HEK293T (cell line): ENCODE results near the gene CCRL2.

Source experiments
- CTCF ChIA-PET: fragments of 350-600 bp; formaldehyde crosslinking; extraction: SDS; loops from one replicate; lab custom pipeline; 2021; ENCODE audit warnings: antibody characterized with exemption, inconsistent platforms; lab: Yijun Ruan, JAX
- POLR2A ChIA-PET: fragments of 350-600 bp; formaldehyde crosslinking; extraction: SDS; loops from one replicate; lab custom pipeline; 2020; ENCODE audit warnings: antibody characterized with exemption, inconsistent platforms; lab: Yijun Ruan, JAX
- DNase-seq: peaks from one replicate; pipeline ENCODE4 v3.0.0; 2012; ENCODE audit warnings: mixed read lengths; ENCODE audit errors: extremely low spot score
- ARNT ChIP-seq: fragments of 450-650 bp; IDR thresholded peaks from 2 replicates; pipeline ENCODE4 v1.6.1; 2017; ENCODE audit warnings: mild to moderate bottlenecking
- BHLHE40 ChIP-seq: fragments of 450-650 bp; IDR thresholded peaks from 2 replicates; pipeline ENCODE4 v1.6.1; 2016; ENCODE audit warnings: mild to moderate bottlenecking, moderate library complexity, borderline replicate concordance
- CTBP1 ChIP-seq: fragments of 450-650 bp; IDR thresholded peaks from 2 replicates; pipeline ENCODE4 v1.6.1; 2016; ENCODE audit warnings: borderline replicate concordance
- ELF4 ChIP-seq: fragments of 450-650 bp; IDR thresholded peaks from 2 replicates; pipeline ENCODE4 v1.6.1; 2017; ENCODE audit warnings: antibody characterized with exemption
- FOXA1 ChIP-seq: fragments of 450-650 bp; IDR thresholded peaks from 2 replicates; pipeline ENCODE4 v1.6.1; 2016; ENCODE audit warnings: mild to moderate bottlenecking
- FOXK2 ChIP-seq: fragments of 450-650 bp; IDR thresholded peaks from 2 replicates; pipeline ENCODE4 v1.6.1; 2016; ENCODE audit warnings: mild to moderate bottlenecking
- FOXM1 ChIP-seq: fragments of 450-650 bp; IDR thresholded peaks from 2 replicates; pipeline ENCODE4 v1.6.1; 2017; ENCODE audit warnings: mild to moderate bottlenecking, borderline replicate concordance
- HDGF ChIP-seq: fragments of 450-650 bp; IDR thresholded peaks from 2 replicates; pipeline ENCODE4 v1.6.1; 2017; ENCODE audit warnings: antibody characterized with exemption, borderline replicate concordance
- L3MBTL2 ChIP-seq: fragments of 450-650 bp; conservative IDR thresholded peaks from 2 replicates; pipeline ENCODE4 v1.6.1; 2016; ENCODE audit warnings: mild to moderate bottlenecking
- LEF1 ChIP-seq: fragments of 450-650 bp; IDR thresholded peaks from 2 replicates; pipeline ENCODE4 v1.6.1; 2017; ENCODE audit warnings: mild to moderate bottlenecking, borderline replicate concordance
- NFRKB ChIP-seq: fragments of 450-650 bp; IDR thresholded peaks from 2 replicates; pipeline ENCODE4 v1.6.1; 2016; ENCODE audit warnings: mild to moderate bottlenecking, moderate library complexity
- SP1 ChIP-seq: fragments of 450-650 bp; IDR thresholded peaks from 2 replicates; pipeline ENCODE4 v1.6.1; 2017
- SUZ12 ChIP-seq: fragments of 450-650 bp; IDR thresholded peaks from 2 replicates; pipeline ENCODE4 v1.6.1; 2016; ENCODE audit warnings: mild to moderate bottlenecking
- TARDBP ChIP-seq: fragments of 450-650 bp; IDR thresholded peaks from 2 replicates; pipeline ENCODE4 v1.6.1; 2016
- ZNF384 ChIP-seq: fragments of 450-650 bp; IDR thresholded peaks from 2 replicates; pipeline ENCODE4 v1.6.1; 2016
- TF ChIP-seq, protein P1 (sequence below): fragments of 450-650 bp; IDR thresholded peaks from 2 replicates; pipeline ENCODE4 v1.6.1; 2016

CCRL2 gene

DNA sequence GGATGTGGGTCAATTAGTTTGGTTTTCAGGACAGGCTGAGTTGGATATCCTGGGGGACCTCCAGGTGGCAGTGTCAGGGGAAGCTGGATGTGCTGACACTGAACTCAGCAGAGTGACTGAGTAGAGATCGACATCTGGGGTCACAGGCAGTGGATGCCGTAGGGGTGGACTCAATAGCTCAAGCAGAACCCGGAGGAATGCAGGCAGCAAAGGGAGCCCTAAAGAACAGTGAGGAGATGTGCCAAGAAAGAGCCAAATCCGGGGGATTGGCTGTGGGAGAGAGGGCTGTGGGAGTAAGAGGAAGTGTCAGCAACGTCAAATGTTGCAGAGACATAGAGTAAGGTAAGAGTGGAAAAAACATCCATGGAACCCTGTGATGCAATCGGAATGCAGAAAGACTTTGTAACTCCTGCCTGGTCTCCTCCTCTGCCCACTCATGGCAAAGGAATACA is 11.8 kb upstream of the CCRL2 start:
- no peak for DNase-seq

GRCh38 chr3:46395766-46396530 is 11.1 kb upstream of the CCRL2 start:
- DNase-seq: no peak
- POLR2A ChIA-PET: no interaction called here
- CTCF ChIA-PET: interaction anchor here (0.7 kb wide), 1 partner anchor 42 kb away, joined by 3 read pairs; no protein-coding TSS in a partner anchor
- no peak for TF ChIP-seq ARNT
- TF ChIP-seq LEF1: no peak
- no peak for TF ChIP-seq BHLHE40
- TF ChIP-seq CTBP1: no peak
- TF ChIP-seq SP1: no peak
- TF ChIP-seq NFRKB: no peak
- TF ChIP-seq L3MBTL2: no peak
- no peak for TF ChIP-seq TARDBP
- TF ChIP-seq FOXK2: no peak
- TF ChIP-seq SUZ12: no peak
- no peak for TF ChIP-seq ELF4

More for the DNA sequence above, 11.8 kb upstream of the CCRL2 start:
- TF ChIP-seq ELF4 (no peak), FOXA1 (no peak), BHLHE40 (no peak), FOXK2 (no peak), FOXM1 (no peak), L3MBTL2 (no peak), HDGF (no peak), ARNT (no peak), TARDBP (no peak), NFRKB (no peak), SUZ12 (no peak), LEF1 (no peak)
- CTCF ChIA-PET: interaction anchor here (0.7 kb wide), 1 partner anchor 43 kb away, joined by 3 read pairs; no protein-coding TSS in a partner anchor
- POLR2A ChIA-PET: no interaction called here

- POLR2A ChIA-PET: no interaction called here
- CTCF ChIA-PET: no interaction called here
- DNase-seq: no peak
- TF ChIP-seq, protein P1, sequence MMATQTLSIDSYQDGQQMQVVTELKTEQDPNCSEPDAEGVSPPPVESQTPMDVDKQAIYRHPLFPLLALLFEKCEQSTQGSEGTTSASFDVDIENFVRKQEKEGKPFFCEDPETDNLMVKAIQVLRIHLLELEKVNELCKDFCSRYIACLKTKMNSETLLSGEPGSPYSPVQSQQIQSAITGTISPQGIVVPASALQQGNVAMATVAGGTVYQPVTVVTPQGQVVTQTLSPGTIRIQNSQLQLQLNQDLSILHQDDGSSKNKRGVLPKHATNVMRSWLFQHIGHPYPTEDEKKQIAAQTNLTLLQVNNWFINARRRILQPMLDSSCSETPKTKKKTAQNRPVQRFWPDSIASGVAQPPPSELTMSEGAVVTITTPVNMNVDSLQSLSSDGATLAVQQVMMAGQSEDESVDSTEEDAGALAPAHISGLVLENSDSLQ: no peak
- TF ChIP-seq ZNF384 (no peak), TARDBP (no peak), BHLHE40 (no peak), SUZ12 (no peak), LEF1 (no peak), NFRKB (no peak), ELF4 (no peak)
Measured at GRCh38 chr3:46397111-46397510, 9.9 kb upstream of the CCRL2 start.

DNA sequence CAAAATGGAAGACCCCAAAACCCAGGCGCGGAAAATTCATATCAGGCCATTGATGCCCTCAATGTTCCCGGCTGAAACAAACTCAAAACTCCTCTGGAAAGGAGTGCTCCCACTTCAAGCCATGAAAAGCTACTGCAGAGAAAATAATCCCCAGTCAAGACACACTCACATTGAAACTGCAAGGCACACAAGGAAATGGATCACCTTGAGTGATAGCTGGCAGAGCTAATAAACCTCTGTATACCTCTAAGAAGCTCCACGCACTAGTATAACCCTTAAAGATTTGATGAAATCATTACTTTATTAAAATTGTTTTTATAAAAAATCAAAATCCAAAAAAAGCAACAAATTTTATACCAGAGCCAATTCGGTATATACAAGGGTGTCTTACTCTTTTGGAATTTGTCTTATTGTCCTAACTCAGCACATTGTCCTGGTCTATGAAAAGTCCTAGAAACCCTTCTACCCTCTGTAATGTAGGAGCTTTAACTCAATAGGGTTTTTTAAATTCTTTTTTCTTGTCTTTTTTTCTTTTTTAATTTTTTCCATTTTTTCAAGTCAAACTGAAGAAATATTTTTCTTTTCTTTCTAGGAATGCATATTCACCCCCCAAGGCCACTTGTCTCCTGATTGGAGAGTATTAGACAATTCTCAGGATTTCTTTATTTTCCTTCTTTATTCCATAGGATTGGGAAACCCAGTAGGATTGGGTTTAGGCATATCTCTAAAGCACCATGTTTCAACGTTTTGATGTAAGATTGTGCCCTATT is 8.7 kb upstream of the CCRL2 start:
- no peak for DNase-seq
- ChIA-PET POLR2A (no interaction called here), CTCF (no interaction called here)
- TF ChIP-seq SP1 (no peak), FOXM1 (no peak), FOXA1 (no peak), SUZ12 (no peak), LEF1 (no peak)

DNA sequence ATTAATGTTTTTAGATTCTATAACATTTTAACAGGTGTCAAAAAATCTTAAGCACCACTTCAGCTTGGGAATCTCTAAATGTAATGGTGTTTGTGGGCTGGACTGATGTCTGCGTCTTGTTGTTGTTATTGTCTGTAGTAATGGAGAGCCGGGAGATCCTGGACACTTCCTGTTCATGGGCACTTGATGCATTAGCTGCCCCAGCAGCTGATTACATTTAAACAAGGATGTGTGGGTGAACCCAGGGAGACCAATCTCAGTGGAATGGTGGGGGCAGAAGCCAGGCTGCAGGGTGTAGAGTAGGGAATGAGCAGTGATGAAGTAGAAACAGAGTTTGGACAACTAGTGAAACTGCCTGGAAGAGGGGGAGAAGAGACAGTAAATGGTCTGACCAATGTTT is 8.0 kb upstream of the CCRL2 start:
- no peak for DNase-seq
- no peak for TF ChIP-seq HDGF
- TF ChIP-seq FOXM1: no peak
- no peak for TF ChIP-seq FOXK2
- TF ChIP-seq ARNT: no peak
- TF ChIP-seq, protein P1: no peak
- no peak for TF ChIP-seq SUZ12
- no peak for TF ChIP-seq TARDBP
- TF ChIP-seq ELF4: no peak
- no peak for TF ChIP-seq BHLHE40
- TF ChIP-seq LEF1: no peak
- TF ChIP-seq CTBP1: no peak
- no peak for TF ChIP-seq L3MBTL2
- no peak for TF ChIP-seq SP1
- TF ChIP-seq FOXA1: no peak
- TF ChIP-seq NFRKB: no peak
- no peak for TF ChIP-seq ZNF384
- POLR2A ChIA-PET: no interaction called here
- CTCF ChIA-PET: no interaction called here

DNA sequence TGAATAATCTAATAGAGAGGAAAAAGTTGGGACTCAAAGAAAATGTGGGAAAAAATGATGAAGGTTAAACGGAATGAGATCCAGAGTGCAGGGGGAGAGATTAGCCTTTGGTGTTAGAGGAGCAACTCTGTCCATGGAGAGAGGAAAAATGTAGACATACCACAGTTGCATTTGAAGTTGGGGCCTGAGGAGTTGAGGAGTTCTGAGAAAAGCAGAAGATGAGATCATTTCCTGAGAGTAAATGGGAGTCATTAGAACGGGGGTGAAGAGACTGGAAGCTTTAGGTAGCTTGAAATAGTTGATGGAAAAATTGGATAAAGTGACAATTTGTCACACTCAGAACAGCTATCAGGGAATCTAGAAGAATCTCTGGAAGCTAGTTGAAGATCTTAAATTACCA is 7.5 kb upstream of the CCRL2 start:
- DNase-seq: no peak
- ChIA-PET CTCF (interaction anchor here (0.7 to 1.0 kb wide), 2 partner anchors 22 to 28 kb away, joined by 3 to 4 read pairs; no protein-coding TSS in a partner anchor), POLR2A (no interaction called here)
- TF ChIP-seq FOXM1: no peak
- no peak for TF ChIP-seq TARDBP
- no peak for TF ChIP-seq FOXK2
- TF ChIP-seq LEF1: no peak
- no peak for TF ChIP-seq BHLHE40
